ENCODE data around the gene SIK3.

SIK3 gene

DNA sequence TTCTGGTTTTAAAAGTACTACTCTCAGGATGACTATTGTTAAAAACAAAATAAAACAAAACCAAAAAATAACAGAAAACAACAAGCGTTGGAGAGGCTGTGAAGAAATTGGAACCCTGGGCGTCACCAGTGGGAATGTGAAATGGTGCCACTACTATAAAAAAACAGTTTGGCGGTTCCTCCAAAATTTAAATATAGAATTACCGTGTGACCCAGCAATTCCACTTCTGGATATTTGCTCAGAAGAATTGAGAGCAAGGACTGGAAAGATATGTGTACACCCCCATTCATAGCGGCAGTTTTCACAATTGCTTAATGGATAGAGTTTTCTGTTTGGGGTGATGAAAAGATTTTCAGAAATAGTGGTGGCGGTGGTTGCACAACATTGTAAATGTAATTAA lies 283.7 kb downstream of the SIK3 start:
- in situ Hi-C loops (cut with MboI; ENCODE audit: low pct_unique_long_range_greater_than_20kb, low sequenced_read_pairs, unreplicated experiment) = no loop called here
- TF ChIP-seq CTCF (IDR thresholded peaks at IDR 0.05; ENCODE audit: extremely low read depth, insufficient read depth, missing control alignments) = no peak
- no peak for DNase-seq (ENCODE audit: low spot score)

DNA sequence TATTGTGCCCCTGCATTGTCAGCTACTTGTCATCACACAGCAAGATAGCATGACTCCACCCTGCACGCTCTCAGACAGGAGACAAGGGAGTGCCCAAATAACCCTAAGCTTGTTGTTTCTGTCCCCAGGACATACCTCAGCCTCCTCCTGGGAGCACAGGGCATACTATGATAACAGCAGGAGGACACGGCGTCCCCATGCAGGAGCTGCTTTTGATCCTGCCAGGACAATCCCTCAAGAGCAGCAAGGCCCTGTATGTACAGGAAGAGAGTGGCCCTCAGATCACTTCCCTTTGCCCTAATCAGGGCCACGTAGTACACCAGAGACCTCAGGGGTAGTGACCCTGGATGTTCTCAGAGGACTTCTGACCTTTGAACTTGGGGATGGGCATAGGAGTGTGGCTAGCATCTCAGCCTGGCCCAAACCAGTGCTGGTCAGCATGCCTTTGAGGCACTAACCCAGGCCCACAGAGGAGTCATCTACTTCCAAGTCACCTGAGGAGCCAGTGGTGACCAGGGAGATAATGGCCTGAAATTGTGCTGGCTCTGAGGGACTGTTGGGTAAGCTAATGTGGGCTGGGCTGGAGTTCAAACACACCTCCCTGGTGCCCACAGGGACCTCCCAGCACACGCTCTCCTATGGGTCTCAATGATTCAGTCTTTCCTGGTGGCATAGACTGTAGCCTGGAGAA lies 284.3 kb downstream of the SIK3 start:
- DNase-seq (ENCODE audit: low spot score) = no peak
- in situ Hi-C loops (cut with MboI; ENCODE audit: low pct_unique_long_range_greater_than_20kb, low sequenced_read_pairs, unreplicated experiment) = no loop called here
- TF ChIP-seq CTCF (IDR thresholded peaks at IDR 0.05; ENCODE audit: extremely low read depth, insufficient read depth, missing control alignments) = no peak

DNA sequence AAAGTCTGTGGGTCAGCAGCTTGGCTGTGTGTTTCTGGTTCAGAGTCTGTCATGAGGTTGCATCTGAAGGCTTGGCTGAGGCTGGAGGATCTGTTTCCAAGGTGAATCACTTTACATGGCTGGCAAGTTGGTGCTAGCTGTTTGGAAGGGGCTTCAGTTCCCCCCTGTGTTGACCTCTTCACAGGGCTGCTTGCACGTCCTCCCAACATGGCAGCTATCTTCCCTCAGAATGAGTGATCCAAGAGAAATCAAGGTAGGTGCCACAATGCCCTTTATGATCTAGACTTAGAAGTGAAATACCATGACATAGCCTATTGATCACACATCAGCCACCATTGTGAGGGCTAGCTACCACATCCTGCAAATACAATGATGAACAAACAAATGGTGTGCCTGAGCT lies 285.1 kb downstream of the SIK3 start:
- DNase-seq (ENCODE audit: low spot score) = no peak
- in situ Hi-C loops (cut with MboI; ENCODE audit: low pct_unique_long_range_greater_than_20kb, low sequenced_read_pairs, unreplicated experiment) = no loop called here
- no peak for TF ChIP-seq CTCF (IDR thresholded peaks at IDR 0.05; ENCODE audit: extremely low read depth, insufficient read depth, missing control alignments)

DNA sequence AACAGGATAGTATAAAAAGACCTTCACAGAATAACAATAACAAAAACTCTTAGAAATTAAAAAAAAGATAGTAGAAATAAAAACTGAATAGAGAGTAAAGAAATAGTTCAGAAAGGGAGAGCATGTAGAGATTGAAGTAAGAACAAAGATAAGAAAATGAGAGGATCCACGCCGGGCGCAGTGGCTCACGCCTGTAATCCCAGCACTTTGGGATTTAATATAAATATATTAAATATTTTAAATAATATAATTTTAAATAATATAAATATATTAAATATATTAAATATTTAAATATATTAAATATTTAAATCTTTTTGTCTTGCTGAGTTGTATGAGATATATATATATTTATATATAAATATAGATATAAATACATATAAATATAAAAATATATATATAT lies 286.1 kb downstream of the SIK3 start:
- in situ Hi-C loops (cut with MboI; ENCODE audit: low pct_unique_long_range_greater_than_20kb, low sequenced_read_pairs, unreplicated experiment) = no loop called here
- no peak for TF ChIP-seq CTCF (IDR thresholded peaks at IDR 0.05; ENCODE audit: extremely low read depth, insufficient read depth, missing control alignments)
- DNase-seq (ENCODE audit: low spot score) = no peak

DNA sequence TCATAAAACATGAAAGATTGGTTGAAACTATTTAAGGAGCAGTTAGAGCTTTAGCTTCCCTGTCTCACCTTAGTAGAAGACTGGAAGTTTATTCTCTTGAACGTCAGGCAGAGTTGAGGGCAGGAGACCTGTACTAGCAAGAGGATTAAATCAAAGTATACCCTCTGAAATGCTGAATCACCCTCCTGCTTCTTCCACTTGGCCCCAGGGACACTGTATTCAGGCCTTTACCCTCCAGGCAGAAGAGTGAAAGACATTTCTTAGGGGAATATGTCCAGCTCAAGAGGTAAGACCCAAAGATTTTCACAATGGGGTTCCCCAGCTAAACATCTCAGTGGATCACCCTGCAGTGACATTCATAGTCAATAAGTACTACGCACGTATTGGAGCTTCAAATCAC lies 287.0 kb downstream of the SIK3 start:
- no peak for TF ChIP-seq CTCF (IDR thresholded peaks at IDR 0.05; ENCODE audit: extremely low read depth, insufficient read depth, missing control alignments)
- in situ Hi-C loops (cut with MboI; ENCODE audit: low pct_unique_long_range_greater_than_20kb, low sequenced_read_pairs, unreplicated experiment) = no loop called here
- no peak for DNase-seq (ENCODE audit: low spot score)

GRCh38 chr11:116808262-116809175 lies 289.7 kb downstream of the SIK3 start:
- DNase-seq (ENCODE audit: low spot score) = no peak
- TF ChIP-seq CTCF (IDR thresholded peaks at IDR 0.05; ENCODE audit: extremely low read depth, insufficient read depth, missing control alignments) = no peak
- in situ Hi-C loops (cut with MboI; ENCODE audit: low pct_unique_long_range_greater_than_20kb, low sequenced_read_pairs, unreplicated experiment) = no loop called here

All from GM13977 (cell line).